Measurements from ENCODE around the gene ARRB1.

DNA sequence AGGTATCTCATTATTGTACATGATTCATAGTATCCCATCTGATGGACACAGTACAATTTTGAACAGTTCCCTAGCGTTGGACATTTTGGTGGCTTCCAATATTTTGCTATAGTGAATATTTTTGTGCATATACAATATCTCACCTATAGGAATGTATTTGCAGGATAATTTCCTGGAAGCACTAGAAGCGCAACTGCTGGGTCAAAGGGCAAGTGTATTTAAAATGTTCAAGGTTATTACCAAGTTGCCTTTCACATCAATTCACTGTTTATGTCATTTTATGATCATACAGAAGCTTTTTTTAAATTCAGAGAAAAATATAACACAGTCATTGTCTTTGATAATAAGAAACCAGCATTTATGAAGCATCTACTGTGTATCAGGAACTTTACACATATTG is 28.8 kb upstream of the ARRB1 start:
- TF ChIP-seq, protein P1, sequence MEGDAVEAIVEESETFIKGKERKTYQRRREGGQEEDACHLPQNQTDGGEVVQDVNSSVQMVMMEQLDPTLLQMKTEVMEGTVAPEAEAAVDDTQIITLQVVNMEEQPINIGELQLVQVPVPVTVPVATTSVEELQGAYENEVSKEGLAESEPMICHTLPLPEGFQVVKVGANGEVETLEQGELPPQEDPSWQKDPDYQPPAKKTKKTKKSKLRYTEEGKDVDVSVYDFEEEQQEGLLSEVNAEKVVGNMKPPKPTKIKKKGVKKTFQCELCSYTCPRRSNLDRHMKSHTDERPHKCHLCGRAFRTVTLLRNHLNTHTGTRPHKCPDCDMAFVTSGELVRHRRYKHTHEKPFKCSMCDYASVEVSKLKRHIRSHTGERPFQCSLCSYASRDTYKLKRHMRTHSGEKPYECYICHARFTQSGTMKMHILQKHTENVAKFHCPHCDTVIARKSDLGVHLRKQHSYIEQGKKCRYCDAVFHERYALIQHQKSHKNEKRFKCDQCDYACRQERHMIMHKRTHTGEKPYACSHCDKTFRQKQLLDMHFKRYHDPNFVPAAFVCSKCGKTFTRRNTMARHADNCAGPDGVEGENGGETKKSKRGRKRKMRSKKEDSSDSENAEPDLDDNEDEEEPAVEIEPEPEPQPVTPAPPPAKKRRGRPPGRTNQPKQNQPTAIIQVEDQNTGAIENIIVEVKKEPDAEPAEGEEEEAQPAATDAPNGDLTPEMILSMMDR (IDR thresholded peaks at IDR 0.05; ENCODE audit: low read depth, low read length, missing input control): no peak
- TF ChIP-seq, protein P2, sequence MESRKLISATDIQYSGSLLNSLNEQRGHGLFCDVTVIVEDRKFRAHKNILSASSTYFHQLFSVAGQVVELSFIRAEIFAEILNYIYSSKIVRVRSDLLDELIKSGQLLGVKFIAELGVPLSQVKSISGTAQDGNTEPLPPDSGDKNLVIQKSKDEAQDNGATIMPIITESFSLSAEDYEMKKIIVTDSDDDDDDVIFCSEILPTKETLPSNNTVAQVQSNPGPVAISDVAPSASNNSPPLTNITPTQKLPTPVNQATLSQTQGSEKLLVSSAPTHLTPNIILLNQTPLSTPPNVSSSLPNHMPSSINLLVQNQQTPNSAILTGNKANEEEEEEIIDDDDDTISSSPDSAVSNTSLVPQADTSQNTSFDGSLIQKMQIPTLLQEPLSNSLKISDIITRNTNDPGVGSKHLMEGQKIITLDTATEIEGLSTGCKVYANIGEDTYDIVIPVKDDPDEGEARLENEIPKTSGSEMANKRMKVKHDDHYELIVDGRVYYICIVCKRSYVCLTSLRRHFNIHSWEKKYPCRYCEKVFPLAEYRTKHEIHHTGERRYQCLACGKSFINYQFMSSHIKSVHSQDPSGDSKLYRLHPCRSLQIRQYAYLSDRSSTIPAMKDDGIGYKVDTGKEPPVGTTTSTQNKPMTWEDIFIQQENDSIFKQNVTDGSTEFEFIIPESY (IDR thresholded peaks at IDR 0.05): no peak
- TF ChIP-seq SP1 (IDR thresholded peaks at IDR 0.05) (no peak), YY1 (IDR thresholded peaks at IDR 0.05) (no peak), RXRA (IDR thresholded peaks at IDR 0.05) (no peak), TAF1 (conservative IDR thresholded peaks at IDR 0.05) (no peak)
- TF ChIP-seq, protein P3, sequence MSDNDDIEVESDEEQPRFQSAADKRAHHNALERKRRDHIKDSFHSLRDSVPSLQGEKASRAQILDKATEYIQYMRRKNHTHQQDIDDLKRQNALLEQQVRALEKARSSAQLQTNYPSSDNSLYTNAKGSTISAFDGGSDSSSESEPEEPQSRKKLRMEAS (IDR thresholded peaks at IDR 0.05): no peak
